Measurements from ENCODE around the gene PDCD1LG2.
"Not testable (repeated sequence)": the region's sequence is repeated elsewhere in the genome, so short reads cannot be mapped to it uniquely, and the experiment has no call there.

PDCD1LG2 gene

DNA sequence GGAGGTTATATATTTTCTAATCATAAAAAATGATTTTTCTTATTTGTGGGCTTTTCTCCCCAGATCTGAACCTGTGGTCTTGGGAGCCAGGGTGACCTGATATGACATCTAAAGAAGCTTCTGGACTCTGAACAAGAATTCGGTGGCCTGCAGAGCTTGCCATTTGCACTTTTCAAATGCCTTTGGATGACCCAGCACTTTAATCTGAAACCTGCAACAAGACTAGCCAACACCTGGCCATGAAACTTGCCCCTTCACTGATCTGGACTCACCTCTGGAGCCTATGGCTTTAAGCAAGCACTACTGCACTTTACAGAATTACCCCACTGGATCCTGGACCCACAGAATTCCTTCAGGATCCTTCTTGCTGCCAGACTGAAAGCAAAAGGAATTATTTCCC is 59.6 kb downstream of the PDCD1LG2 start:
- no peak for DNase-seq

DNA sequence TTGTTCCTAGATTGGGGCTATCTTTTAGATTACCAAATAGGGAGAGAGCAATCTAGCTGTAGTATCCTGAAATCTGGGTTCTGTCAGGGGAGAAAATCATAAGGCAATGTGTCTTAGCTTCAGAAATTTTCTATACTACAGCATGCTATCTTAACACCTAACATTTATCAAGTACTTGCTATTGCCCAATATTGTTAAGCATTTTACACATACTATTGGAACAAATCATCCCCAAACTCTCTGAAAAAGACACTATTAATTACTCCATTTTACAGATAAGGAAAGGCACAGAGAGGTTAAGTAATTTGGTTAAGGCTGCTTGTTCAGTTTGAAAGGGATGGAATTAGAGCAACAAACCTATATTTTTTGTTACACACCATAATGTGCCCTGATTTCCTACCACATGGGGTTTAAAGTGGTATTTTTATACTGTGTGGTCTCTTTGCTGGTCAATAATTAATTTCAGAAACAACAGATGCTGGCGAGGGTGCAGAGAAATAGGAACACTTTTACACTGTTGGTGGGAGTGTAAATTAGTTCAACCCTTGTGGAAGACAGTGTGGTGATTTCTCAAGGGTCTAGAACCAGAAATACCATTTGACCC is 61.4 kb downstream of the PDCD1LG2 start:
- no peak for DNase-seq

DNA sequence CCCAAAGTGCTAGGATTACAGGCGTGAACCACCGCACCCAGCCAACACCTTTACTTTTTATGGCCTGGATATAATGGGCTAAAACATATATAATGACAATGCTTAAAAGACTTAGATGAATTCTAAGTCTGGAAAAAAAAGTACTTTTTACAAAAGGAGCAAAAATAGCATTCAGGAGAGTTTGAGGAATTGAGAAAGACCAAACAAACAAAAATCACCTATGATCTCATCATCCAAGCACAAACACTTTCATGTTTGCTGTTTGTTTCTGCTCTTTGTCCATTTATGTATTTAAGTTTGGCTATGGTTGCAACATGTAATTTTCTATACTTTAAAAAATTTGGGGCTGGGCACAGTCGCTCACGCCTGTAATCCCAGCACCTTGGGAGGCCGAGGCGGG is 63.8 kb downstream of the PDCD1LG2 start:
- peak; percentile 29 for DNase-seq

DNA sequence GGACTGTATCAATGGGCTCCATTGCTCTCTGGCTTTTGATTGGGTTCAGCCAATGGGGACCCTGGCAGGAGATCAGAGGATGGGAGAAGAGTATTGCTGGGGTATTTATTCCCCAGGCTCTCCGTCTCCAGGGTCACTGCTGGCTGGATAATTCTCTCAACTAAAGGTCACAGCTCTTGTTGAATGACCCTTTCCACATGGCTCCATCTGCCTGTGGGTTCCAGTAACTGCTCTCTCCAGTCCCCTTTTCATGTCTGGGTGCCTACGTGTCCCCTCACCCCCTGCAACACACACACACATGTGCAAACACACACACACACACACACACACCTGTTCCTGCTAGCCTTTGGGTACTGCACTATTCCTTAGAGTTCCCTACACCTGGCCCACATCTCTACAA is 64.7 kb downstream of the PDCD1LG2 start:
- DNase-seq, result peak; percentile 54

DNA sequence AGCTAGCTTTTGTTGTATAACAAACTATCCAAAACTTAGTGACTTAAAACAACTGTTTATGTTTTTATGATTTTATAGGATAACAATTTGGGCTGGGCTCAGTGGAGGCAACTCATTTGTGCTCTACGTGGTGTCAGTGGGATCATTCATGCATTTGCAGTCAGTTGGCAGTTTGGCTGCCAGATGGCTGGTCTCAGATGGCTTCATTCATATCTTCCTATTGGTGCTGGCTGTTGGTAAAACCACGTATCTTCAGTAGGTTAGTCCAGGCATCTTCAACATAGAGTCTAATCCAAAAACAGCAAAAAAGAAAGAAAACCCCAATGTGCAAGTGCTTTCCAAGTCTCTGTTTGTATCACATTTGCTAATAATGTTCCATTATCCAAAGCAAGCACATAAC is 66.9 kb downstream of the PDCD1LG2 start:
- no peak for DNase-seq

DNA sequence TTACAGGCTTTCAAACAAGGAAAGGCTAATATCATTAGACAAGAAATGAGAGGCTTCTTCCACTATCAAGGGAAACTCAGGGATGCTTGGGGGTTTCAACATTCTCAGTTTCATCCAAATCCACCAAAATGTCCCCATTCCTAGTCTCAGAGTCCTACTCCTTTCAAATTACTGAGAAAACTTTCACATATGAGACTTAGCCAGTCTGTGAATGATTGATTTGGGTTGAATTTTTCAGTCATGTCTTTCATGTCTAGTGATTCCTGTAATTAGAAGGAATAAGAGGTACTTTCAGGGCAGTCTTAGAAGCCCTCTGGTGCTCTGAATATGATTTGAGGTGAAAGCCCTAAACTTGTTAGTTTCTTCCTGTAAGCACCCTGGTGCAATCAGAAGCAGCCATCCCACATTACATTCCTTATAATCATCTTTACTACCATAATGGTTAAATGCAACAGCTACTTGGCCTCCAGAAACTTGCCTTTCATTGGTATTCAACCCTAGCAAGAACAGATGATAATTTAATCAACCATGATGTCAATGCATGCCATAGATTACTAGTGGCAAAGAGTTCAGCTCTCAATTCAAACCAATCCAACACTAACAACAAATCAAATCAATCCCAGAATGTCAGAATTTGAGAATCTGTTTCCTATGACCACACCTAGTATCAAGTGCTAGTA is 67.8 kb downstream of the PDCD1LG2 start:
- no peak for DNase-seq

DNA sequence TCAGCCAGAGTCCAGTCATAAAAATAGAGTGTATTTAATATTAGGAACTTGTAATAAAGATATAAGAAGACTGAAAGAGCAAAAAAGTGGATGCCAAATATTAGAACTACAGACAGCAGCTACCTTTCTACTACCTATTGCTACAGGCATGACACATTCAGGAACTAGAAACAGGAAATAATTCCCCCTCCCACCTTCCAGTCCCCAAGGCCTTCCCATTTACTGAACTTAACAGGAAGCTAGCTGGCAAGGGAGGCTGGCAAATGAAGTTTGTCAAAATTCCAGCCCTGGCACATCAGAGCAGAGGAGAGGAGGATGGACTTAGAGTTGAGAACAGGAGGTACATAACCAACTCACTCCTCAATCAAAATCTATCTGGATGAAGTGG is 68.4 kb downstream of the PDCD1LG2 start:
- DNase-seq, result peak; percentile 36

DNA sequence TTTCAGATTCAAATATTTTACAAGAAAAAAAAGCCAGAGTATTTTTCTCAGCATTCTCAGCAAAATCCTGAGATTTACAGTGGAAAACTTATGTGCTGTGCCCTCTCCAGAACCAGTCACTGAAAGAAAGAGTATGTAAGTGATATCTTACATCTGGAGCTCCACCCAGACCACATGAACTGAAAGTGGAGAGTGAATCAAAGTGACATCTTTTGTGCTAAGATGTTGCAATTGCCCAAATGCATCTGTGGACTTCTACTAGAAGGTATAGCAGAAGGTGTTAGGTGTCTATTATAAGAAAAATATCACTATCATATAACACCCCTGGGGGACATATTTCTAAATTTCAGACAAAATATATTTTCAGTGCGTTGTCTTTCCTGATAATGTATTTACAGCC is 69.5 kb downstream of the PDCD1LG2 start:
- DNase-seq, result no peak

DNA sequence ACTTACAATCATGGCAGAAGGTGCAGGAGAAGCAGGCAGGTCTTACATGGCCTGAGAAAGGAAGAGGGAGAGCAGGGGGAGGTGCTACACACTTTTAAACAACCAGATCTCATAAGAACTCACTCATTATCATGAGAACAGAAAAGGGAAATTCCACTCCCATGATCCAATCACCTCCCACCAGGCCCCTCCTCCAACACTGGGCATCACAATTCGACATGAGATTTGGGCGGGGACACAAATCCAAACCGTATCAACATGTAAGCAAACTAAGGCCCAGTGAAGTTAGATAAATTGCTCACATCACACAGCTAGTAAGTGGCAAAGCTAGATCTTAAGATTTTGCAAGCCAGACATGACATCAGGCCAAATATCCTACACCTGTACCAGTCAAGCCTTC is 70.3 kb downstream of the PDCD1LG2 start:
- no peak for DNase-seq

DNA sequence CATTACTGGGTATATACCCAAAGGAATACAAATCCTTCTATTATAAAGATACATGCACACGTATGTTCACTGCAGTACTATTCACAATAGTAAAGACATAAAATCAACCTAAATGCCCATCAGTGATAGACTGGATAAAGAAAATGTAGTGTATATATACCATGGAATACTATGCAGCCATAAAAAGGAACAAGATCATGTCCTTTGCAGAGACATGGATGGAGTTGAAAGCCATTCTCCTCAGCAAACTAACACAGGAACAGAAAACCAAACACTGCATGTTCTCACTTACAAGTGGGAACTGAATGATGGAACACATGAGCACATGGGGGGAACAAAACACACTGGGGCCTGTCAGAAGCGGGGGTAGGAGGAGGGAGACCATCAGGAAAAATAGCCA is 71.4 kb downstream of the PDCD1LG2 start:
- not testable (repeated sequence) for DNase-seq

DNA sequence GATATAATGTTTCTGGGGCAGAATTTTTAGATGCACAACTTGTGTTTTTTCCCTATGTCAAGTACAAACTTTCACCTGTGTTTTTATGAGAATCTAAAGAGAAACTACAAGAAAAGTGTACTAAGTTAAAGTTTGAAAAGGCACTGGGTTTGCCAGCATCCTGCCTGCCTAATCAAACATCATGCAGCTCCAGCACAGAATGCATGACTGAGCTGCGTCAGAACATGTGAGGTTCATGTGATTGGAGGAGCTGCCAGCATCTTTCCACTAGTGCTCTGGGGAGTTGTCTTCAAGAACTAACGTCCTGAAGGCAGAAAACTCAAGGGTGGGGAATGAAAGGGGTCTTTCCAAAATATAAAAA is 72.5 kb downstream of the PDCD1LG2 start:
- no peak for DNase-seq

DNA sequence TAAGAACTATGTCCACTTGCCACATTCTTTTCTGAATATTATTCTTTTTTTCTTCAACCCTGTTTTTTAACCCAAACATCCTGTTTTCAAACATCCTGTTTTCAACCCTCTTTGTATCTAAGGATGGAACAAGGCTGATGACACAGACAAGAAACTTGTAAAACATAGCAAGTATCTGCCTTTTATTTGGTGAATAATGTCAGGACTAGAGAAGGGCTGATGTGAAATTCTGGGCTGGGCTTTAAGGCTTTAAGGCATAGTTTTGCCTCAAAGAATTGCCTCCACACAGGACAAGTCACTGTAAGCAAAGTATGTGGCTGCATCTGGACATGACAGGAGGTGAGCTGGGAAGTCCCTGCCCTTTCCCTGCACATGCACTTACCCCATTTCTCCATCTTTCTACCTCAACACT is 76.1 kb downstream of the PDCD1LG2 start:
- DNase-seq, result peak; percentile 46

DNA sequence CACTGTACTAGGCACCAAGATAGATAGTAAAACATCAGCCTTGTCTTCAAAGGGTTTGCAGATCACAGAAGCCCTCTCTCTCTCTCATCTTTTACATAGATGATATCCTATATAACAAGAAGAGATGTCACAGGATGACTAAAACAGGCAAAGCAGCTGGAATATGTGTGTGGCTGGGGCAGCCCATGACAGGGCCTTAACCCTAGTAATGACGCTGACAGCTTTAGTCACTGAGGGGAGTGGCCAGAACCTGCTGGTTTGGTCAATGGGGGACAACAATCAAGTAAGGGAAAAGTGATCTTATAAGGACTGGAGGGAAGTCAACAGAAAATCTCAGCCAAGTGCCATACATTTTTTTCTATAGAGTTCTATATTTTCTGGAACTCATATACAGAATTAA is 76.7 kb downstream of the PDCD1LG2 start:
- DNase-seq, result peak; percentile 39

DNA sequence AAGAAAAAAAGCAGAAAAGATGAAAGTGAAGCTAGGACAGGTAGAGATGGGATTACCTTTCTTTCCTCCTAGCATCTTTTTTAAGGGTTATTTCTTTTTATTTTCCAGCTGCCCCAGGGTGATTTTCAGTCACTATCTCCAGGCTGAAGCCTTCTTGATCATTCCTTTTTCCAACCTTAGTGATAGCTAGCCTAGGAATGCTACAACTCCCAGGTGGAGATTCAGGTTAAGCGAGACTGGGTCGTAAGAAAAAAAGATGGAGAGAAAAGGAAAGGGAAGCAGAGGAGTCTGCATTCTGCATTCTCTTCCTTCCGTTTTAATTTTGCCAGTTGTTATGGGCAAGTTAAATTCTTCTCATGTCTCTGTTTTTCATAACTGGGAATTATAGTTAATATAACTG is 81.9 kb downstream of the PDCD1LG2 start:
- no peak for DNase-seq

DNA sequence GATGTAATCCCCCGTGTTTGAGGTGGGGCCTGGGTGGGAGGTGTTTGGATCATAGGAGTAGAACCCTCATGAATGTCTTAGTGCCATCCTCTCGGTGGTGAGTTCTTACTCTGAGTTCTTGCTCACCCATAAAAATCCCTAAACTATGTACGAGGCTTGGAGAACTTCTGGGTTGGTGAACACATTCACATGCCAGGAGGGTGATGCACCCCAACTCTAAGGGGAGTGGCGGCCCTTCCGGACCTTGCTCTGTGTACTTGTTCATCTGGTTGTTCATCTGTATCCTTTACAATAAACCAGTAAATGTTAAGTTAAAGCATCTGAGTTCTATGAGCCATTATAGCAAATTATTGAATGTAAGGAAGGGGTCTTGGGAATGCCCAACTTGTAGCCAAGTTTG is 82.6 kb downstream of the PDCD1LG2 start:
- DNase-seq, result no peak

DNA sequence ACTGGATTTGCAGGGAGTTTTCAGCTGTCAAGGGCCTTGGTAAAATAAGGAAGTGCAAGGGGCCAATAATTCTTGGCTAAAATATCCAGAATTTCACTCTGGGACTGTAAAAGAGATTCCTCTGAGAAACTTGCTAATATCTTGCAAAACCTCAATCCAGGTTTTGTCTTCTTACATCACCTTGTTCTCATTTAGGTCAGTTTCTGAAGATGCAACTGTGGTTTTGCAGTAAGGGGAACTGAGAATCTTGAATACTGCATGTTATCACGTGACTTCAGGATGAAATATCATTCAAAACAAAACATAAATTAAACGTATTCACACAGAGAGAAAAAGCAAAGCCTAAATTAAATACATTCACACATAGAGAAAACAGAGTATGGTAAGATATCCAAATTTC is 83.6 kb downstream of the PDCD1LG2 start:
- DNase-seq, result peak; percentile 84

DNA sequence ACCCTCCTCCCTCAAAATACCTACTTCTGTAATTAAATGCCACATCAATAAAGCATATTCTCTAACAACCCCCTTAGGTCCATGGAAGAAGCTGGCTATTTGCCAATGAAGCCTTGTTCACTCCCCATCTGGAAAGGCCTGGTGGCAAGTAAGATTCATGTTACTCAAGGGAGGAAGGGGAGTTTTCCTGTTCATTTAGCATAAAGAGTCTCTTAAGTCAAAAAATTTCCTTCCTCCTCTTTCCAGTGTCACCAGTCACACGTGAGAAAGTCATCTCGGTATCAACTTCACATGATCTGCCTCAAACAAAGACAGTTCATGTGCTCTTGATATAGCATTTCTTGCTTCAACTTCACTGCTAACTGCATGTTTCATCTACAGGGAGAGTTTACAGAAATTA is 85.8 kb downstream of the PDCD1LG2 start:
- peak; percentile 55 for DNase-seq

DNA sequence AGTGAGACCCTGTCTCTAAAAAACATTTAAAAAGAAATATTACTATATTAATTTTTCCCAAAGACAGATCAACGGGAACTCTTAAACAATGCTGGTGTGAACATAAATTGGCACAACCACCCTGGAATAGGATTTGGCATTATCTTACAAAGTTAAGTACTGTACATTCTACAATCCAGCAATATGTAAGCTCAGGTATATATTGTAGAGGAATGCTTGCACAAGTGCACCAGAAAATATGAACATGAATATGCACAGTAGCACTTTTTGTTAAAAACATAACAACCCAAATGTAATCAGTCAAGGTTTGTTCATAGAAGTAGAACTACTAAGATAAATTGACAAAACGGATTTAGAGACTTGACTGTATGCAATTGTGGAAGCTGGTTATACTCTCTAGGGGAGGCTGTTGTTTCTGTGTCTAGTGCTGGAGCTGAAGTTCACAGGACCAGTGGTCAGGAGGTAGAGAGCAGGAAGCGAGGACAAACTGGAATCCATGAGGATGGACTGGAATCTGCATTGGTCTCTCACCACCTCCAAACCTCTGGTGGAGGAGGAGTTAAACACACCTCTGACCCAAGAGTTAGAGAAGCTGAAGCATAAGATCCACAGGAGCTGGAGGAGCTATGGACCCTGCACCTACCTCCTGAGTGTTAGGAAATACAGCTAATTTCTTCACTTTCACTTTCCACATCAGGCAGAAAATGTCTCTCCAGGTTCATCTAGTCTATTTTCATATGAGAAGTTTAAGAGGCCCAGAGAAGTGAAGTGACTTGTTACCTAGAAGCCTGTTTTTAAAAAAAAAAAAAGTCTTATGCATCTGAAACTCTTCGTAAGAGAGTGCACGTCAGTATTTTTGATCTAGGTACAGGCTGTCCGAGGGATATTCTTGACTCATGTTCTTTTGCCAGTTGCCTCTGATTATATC is 98.2 kb downstream of the PDCD1LG2 start:
- peak; percentile 48 for DNase-seq

DNA sequence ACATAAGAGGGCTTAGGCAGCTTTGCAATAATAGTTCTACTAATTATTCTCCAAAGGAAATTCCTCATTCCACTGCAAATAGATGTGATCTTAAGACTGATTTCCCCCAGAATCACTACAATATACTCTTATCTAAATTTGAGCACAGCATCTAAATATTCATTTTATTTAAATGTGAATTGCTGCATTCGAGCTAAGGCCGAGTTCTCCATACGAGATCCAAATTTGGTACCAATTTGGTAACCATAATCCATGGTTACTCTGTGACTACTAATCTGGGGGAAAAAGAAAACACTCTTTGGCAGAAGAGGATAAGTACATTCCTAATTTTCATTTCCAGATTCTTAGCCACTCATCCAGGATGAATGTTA is 98.9 kb downstream of the PDCD1LG2 start:
- DNase-seq, result no peak

DNA sequence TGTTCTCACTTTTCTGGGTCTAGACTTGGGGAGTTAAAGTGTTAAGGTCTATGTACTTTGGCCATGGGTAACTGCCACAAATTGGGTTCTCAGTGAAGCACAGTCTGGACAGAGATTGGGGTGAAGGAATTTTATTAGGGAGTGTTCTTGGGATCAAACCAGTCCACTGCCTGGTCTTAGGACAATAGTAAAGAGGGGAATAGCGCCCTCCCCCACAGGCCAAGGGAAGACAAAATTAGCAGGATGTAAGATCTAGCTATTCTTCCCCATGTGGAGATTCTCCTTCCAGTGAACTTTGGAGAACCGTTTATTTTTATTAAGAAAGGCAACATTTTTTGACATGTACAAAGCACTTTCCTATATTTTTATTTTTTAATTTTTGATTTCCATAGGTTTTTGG is 100.2 kb downstream of the PDCD1LG2 start:
- DNase-seq, result no peak

DNA sequence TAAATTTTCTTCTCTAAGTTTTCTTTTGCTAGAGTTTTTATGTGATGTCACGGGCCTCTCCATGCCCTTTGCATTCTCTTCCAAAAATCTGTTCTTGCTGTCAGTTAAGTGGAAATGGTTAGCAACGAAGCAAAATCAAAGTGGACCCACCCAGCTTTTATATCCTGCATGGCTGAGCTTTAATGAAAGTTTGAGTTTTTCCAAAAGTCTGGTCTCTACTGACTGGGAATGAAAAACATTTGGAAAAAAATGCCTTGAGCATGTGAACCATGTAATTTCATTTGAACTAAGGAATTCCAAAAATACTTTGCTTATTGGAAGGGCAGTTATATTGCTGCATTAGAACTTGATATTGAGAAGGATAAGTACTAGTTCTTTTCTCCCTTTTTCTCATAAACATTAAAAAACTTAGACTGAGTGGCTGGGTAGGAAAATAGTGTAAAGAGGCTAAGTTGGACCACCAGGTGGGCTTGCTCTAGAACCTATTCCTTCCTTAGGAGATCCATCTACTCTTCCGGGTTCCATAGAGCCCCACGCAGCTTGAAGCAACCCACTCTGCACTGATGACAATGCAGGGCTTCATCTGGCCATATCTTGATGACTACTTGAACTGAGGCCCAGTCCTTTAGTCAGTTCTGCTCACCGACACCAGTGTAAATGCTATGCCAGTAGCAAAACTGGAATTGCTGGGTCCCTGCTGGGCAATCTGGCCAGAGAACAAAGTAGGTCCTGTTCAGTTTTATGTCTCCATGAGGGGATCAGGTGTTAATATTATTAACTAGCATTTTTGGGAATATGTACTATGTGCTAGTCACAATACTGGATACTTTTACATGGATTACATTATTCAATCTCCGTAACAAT is 101.2 kb downstream of the PDCD1LG2 start:
- no peak for DNase-seq

DNA sequence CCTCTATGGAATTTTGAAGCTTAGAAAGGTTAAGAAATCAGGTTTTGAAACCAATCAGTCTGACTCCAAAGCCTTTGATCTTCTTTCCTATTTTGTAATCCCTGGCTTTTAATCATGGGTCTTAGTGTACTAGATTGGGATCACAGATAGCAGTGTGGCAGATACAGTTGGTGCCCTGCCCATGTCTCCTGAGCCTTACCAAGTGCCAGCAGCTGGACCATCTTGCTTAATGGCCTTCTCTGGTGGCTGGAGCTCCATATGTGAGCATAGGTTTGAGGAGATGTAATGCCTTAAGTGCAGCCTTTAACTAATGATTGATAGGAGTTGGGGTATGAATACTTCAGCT is 101.8 kb downstream of the PDCD1LG2 start:
- DNase-seq, result no peak

DNA sequence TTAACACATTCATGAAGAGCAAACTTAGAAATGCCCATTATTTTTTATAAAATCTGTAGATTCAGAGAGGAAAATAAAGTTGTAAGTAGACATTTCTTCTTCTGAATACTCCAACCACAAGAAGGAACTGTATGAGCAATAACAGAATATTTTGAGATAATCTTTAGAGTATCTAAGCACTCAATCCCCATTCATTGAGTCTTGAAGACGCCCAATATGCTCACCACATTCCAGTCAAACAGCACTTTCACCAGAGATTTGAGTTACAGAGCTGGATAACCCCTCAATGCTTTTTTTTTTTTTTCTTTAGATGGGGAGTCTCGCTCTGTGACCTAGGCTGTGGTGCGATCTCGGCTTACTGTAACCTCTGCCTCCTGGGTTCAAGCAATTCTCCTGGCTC is 103.9 kb downstream of the PDCD1LG2 start:
- DNase-seq, result no peak

Data from inflammatory macrophage treated with lipopolysaccharide for 4 hours (primary cell).